ENCODE measurements around the gene TBPL2.

TBPL2 gene

GRCh38 chr14:55436519-55436918 lies 3.9 kb downstream of the TBPL2 start:
- TF ChIP-seq REST (IDR thresholded peaks at IDR 0.05; ENCODE audit: insufficient replicate concordance, low read depth) (no peak), SPI1 (IDR thresholded peaks at IDR 0.05; ENCODE audit: borderline replicate concordance, low read depth) (no peak), GABPA (IDR thresholded peaks at IDR 0.05; ENCODE audit: low read depth) (no peak), POLR2AphosphoS5 (IDR thresholded peaks at IDR 0.05; ENCODE audit: low read depth) (no peak), CTCF (IDR thresholded peaks at IDR 0.05; ENCODE audit: insufficient read depth, low read length) (no peak)
- H3K27me3 ChIP-seq (ENCODE audit: insufficient read depth, poor library complexity, severe bottlenecking), result peaks cover 12% of the 10 kb centered on the region

GRCh38 chr14:55434805-55435174 lies 5.6 kb downstream of the TBPL2 start:
- no peak overlapping the region for H3K4me3 ChIP-seq (replicated peaks; ENCODE audit: insufficient read depth, low read length)
- no peak overlapping the region for H3K27ac ChIP-seq (replicated peaks)
- no peak for DNase-seq (ENCODE audit: low read depth in 1 of 2, low spot score in 1 of 2)
- peaks cover 13% of the 10 kb centered on the region for H3K27me3 ChIP-seq (ENCODE audit: insufficient read depth, poor library complexity, severe bottlenecking)
- TF ChIP-seq SPI1 (IDR thresholded peaks at IDR 0.05; ENCODE audit: borderline replicate concordance, low read depth) (no peak), REST (IDR thresholded peaks at IDR 0.05; ENCODE audit: insufficient replicate concordance, low read depth) (no peak), POLR2AphosphoS5 (IDR thresholded peaks at IDR 0.05; ENCODE audit: low read depth) (no peak), CTCF (IDR thresholded peaks at IDR 0.05; ENCODE audit: insufficient read depth, low read length) (no peak), GABPA (IDR thresholded peaks at IDR 0.05; ENCODE audit: low read depth) (no peak)

More at GRCh38 chr14:55436519-55436918, 3.9 kb downstream of the TBPL2 start:
- H3K27ac ChIP-seq (replicated peaks), result no peak overlapping the region
- H3K4me3 ChIP-seq (replicated peaks; ENCODE audit: insufficient read depth, low read length), result no peak overlapping the region
- no peak for DNase-seq (ENCODE audit: low read depth in 1 of 2, low spot score in 1 of 2)

GRCh38 chr14:55433880-55434804 lies 6.3 kb downstream of the TBPL2 start:
- Histone ChIP-seq H3K27me3 (ENCODE audit: insufficient read depth, poor library complexity, severe bottlenecking) (peaks cover 13% of the 10 kb centered on the region), H3K4me3 (replicated peaks; ENCODE audit: insufficient read depth, low read length) (no peak overlapping the region), H3K27ac (replicated peaks) (no peak overlapping the region)
- TF ChIP-seq GABPA (IDR thresholded peaks at IDR 0.05; ENCODE audit: low read depth) (no peak), SPI1 (IDR thresholded peaks at IDR 0.05; ENCODE audit: borderline replicate concordance, low read depth) (peak; percentile 46)
- no peak for DNase-seq (ENCODE audit: low read depth in 1 of 2, low spot score in 1 of 2)

GRCh38 chr14:55432628-55433027 lies 7.8 kb downstream of the TBPL2 start:
- no peak for DNase-seq (ENCODE audit: low read depth in 1 of 2, low spot score in 1 of 2)
- Histone ChIP-seq H3K27me3 (ENCODE audit: insufficient read depth, poor library complexity, severe bottlenecking) (peaks cover 13% of the 10 kb centered on the region), H3K4me3 (replicated peaks; ENCODE audit: insufficient read depth, low read length) (no peak overlapping the region), H3K27ac (replicated peaks) (no peak overlapping the region)
- TF ChIP-seq CTCF (IDR thresholded peaks at IDR 0.05; ENCODE audit: insufficient read depth, low read length) (no peak), POLR2AphosphoS5 (IDR thresholded peaks at IDR 0.05; ENCODE audit: low read depth) (no peak), SPI1 (IDR thresholded peaks at IDR 0.05; ENCODE audit: borderline replicate concordance, low read depth) (no peak), GABPA (IDR thresholded peaks at IDR 0.05; ENCODE audit: low read depth) (no peak), REST (IDR thresholded peaks at IDR 0.05; ENCODE audit: insufficient replicate concordance, low read depth) (no peak)
